GM12875 (cell line): ENCODE measurements around the gene CLCNKB.
"Not testable (repeated sequence)": the region's sequence is repeated elsewhere in the genome, so short reads cannot be mapped to it uniquely, and the experiment has no call there.

Experiments used
- H3K4me3 ChIP-seq: one replicate; pipeline ENCODE4 v1.5.1; 2011; ENCODE audit warnings: low read depth, low read length, control low read depth
- CTCF ChIP-seq: IDR thresholded peaks from 2 replicates; pipeline ENCODE4 v1.5.1; 2011; ENCODE audit warnings: low read depth, mild to moderate bottlenecking, control low read depth, inconsistent platforms, low read length, moderate library complexity, borderline replicate concordance; ENCODE audit not compliant: insufficient read depth

CLCNKB gene

GRCh38 chr1:16028237-16029002 is 15.2 kb upstream of the CLCNKB start:
- no peak overlapping the region for H3K4me3 ChIP-seq
- no peak for TF ChIP-seq CTCF

- H3K4me3 ChIP-seq, result not testable (repeated sequence)
Observed at GRCh38 chr1:16029003-16029268, 14.6 kb upstream of the CLCNKB start.

DNA sequence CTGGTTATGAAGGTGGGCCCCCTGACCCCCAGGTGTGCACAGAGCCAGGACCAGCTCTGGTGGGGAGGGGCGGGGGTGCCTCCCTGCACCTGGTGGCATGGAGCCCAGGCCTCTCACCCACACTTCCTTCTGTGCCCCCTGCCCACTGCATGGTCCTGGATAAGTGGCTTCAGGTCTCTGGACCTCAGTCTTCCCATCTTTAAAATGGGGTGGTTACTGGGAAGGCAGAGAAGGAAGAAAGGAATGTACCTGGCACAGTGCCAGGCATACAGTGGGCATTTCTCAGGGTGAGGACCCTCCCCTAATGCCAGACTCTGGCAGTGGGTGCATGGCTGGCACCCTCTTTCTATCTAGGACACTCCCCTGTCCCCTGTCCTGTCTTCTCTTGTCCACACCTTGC is 14.3 kb upstream of the CLCNKB start:
- H3K4me3 ChIP-seq, result no peak overlapping the region
- TF ChIP-seq CTCF, result no peak

DNA sequence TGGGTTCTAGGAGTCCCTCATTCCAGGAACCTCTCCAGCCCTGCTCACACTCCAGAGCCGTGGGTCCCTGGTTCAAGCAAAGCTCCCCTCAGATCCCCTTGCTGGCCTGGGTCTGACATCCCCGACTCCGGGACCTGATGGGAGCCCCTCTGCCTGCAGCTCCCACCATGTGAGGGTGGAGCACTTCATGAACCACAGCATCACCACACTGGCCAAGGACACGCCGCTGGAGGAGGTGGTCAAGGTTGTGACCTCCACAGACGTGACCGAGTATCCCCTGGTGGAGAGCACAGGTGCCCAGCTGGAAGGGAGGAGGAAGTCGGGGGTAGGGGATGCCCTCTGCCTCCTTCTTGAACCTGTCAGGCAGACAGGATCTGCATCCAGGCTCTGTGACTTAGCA is 12.0 kb upstream of the CLCNKB start:
- TF ChIP-seq CTCF, result no peak
- H3K4me3 ChIP-seq, result no peak overlapping the region

GRCh38 chr1:16032388-16033102 is 11.0 kb upstream of the CLCNKB start:
- peak; percentile 94 for TF ChIP-seq CTCF
- H3K4me3 ChIP-seq, result no peak overlapping the region

- H3K4me3 ChIP-seq, result not testable (repeated sequence)
Observed at GRCh38 chr1:16033103-16033632, 10.4 kb upstream of the CLCNKB start.

DNA sequence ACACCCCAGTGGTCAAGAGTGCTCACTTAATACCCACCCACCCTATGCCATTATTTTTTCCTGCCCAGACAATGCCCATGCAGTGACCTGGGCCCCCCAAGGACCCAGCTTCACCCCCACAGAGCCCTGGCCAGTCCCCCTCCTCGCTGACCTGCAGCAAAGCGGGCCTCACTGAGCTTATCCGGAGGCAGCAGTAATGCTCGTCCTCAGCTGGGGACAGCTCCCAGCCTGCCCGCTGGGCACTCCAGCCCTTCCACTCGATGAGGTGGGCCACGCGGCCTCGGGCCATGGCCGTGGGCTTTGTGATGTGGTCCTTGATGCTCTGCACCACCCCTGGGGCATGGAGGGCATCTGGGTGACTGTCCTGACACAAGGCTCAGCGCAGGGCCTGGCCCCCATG is 7.1 kb upstream of the CLCNKB start:
- H3K4me3 ChIP-seq, result not testable (repeated sequence)

GRCh38 chr1:16038620-16038912 is 5.0 kb upstream of the CLCNKB start:
- H3K4me3 ChIP-seq, result no peak overlapping the region
- TF ChIP-seq CTCF, result no peak

DNA sequence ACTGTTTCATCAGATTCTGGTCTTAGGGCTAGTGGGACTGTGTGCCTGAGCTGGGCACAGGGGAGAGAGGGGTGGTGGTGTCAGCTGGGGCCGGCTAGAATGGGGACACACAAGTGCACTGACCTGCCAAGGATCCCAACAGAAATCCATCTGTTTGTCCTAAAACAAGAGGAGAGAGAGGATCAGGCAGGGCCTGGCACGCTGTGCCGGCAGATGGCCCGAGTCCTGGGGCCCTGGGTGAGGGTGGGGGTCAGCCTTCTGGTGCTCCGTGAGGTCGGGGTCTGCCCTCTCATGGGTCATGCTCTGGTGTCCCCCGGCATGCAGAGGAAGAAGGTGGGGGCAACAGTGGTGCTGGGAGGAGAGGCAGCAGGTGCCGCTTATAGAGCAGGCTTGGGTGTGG is 3.7 kb upstream of the CLCNKB start:
- not testable (repeated sequence) for H3K4me3 ChIP-seq
